Measurements from ENCODE around the gene STK10.

Gene STK10

GRCh38 chr5:172098046-172098445, 90.0 kb downstream of the STK10 start:
- DNase-seq (ENCODE audit: low read depth) = no peak
- H3K4me3 ChIP-seq (ENCODE audit: low read depth, low read length) = no peak overlapping the region

- no peak overlapping the region for H3K4me3 ChIP-seq (ENCODE audit: low read depth, low read length)
- DNase-seq (ENCODE audit: low read depth) = no peak
Observed at GRCh38 chr5:172097356-172097755, 90.7 kb downstream of the STK10 start.

DNA sequence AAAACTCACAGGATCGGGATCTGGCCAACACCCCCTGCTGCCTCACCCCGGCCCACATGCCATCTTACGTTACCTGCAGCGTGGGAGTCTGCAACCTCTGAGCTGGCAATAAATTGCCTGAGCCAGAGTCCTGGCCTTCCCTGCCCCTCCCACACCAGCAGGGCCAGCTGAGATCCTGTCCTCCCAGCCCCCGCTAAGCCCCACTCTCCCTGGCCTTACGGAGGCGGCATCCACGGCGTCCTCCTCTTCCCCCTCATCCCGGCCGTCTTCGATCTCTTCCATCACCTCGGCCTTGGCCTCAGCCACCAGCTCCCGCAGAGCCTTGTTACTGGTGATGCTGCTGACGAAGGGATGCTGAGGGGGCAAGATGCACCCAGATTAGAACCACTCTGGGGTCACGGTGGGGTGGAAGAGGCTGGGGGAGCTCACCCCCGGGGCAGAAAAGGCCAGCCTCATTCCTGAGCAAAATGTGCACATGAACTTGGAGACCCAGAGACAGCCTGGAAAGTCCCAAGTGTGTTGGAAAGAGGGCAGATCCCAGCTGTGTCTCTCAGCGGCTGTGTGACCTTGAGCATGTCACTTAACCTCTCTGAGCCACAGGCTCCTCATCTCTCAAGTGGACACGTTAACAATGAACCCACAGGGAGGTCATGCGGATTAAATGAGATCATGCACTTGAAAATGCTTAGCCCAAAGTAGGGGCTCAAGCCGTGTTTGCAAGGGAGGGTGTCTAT, 91.7 kb downstream of the STK10 start:
- DNase-seq (ENCODE audit: low read depth) = no peak
- no peak overlapping the region for H3K4me3 ChIP-seq (ENCODE audit: low read depth, low read length)

DNA sequence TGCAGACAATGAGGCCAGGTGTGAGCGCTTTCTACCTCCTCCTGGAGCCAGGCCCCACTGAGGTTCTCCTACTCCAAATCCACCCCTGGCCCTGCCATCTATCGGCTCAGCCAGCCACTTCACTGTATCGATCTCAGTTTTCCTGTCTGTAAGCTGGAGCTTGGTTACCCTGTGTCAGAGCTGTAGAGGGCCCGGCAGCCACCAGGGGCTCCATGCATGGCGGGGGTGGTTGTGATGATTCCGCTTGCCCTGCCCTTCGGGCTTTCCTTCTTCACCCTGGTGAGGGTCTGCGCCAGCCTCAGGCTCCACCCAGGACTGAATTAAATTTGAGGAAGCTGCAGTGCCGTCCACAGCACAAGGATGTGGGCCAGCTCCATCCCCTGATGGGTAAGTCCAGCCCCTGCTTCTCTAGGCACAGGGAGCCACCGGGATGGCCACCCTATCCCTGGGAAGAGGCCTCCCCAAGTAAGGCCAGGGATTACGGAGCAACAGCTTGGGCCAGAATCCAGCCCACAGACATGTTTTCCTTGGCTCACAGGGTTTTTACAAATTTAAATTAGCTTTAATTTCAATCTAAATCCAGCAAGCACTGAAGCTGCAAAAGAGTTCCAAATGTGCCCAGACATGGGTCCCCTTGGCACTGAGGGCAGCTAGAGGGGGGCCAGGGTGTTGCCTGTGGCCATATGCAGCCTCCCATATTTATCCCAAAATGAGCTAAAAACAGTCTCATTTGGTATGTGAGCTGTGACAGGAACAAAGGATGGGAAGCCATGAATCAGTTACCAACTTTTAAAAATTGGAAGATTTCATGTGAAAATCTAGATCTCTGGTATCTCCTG, 92.4 kb downstream of the STK10 start:
- no peak overlapping the region for H3K4me3 ChIP-seq (ENCODE audit: low read depth, low read length)
- DNase-seq (ENCODE audit: low read depth) = no peak

DNA sequence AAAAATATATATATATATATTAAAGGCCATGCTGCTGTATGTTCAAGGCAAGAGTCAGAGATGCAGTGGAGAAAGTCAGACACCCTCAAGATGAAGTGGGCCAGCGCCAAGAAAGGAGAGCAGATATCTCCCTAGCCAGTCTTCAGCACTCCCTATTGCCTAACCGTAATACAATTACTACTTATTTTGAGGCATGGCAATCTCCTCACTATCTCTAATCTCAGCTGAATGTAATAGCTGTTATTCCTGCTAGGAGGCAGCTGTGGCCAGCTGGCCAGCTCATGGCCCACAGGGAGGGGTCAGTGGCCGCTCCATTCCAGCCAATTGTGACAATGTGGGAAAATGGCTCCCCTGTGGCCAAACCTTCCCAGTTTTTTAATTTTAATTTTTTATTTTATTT, 94.1 kb downstream of the STK10 start:
- no peak for DNase-seq (ENCODE audit: low read depth)

DNA sequence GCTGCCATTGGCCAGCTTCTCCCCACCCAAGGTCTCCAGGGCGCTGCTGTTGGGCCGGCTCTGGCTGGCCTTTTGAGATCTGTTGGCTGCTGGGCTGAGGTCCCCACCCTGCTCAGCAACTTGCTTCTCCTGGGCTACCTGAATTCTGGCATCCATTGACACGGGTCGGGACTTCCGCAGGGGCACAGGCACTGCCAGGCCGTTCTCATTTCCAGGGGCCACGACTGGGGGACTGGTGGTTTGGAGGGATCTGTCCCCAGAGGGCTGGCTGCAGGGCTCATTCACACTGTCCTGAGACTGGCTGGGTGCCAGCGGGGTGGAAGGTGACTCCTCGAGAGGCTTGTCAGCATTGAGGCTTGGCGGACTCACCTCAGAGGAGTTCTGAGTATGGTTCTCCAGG, 94.5 kb downstream of the STK10 start:
- no peak for DNase-seq (ENCODE audit: low read depth)

More for the DNA sequence above, 94.1 kb downstream of the STK10 start:
- H3K4me3 ChIP-seq (ENCODE audit: low read depth, low read length) = no peak overlapping the region

DNA sequence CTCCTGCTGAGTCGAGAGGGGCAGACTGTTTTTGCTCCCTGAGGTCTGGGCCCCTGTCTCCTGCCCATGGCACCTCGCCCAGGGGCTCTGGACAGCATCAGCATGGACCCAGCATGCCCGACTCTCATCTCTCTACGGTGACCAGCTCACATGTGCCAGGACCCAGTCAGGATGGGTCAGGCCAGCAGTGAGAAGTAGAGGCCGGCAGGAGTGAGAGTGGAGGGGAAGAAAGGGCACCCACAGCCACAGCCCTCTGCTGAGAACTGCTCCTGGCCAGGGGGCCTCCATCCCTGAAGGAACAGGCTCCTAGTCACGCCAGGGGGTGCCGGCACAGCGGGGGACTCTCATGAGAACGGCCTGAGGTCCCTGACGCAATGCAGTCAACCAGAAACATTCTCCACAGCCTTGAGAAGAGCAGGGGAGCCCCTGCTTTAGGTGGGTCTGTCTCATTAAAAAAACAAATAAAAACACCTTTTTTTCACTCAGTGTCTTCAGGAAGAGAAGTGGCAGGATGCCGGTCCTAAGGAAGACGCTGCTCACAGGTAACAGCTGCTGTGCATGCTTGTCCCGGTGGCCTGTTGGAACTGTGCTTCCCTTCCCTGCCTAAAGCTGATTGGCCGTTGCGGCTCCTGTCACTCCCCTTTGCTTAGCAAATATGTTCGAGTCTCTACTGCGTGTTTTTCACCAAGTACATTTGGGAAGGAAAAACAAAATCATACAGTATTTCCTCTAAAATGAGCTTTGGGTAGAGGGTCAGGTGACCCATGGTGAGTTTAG, 95.9 kb downstream of the STK10 start:
- DNase-seq (ENCODE audit: low read depth) = no peak

More for the DNA sequence above, 94.5 kb downstream of the STK10 start:
- H3K4me3 ChIP-seq (ENCODE audit: low read depth, low read length) = no peak overlapping the region

DNA sequence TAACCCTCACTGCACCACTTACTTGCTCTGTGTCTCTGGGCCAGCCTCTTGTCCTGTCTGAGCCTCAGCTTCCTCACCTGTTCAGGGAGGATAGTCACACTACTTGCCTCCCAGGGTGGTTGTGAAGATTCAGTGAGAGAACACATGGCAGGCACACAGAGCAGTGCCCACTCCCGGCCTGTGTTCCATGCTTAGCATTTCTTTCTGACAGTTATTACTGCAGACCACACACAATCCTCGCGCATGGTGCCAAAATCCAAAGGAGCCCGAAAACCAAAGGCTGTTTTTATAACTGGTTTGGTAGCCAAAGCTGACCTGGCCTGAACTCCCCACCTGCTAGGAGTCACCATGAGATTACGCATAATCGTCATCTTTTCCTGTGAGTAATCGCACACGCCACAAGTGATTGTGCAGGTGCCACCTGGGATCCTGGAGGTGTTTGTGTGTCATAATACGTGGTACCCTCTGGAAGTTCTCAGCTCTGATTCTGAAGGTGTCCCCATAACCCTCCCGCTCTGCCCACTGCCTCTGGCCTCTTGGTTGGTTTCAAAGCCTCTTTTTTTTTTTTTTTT, 97.0 kb downstream of the STK10 start:
- no peak overlapping the region for H3K4me3 ChIP-seq (ENCODE audit: low read depth, low read length)
- no peak for DNase-seq (ENCODE audit: low read depth)

More for the DNA sequence above, 95.9 kb downstream of the STK10 start:
- H3K4me3 ChIP-seq (ENCODE audit: low read depth, low read length) = no peak overlapping the region

DNA sequence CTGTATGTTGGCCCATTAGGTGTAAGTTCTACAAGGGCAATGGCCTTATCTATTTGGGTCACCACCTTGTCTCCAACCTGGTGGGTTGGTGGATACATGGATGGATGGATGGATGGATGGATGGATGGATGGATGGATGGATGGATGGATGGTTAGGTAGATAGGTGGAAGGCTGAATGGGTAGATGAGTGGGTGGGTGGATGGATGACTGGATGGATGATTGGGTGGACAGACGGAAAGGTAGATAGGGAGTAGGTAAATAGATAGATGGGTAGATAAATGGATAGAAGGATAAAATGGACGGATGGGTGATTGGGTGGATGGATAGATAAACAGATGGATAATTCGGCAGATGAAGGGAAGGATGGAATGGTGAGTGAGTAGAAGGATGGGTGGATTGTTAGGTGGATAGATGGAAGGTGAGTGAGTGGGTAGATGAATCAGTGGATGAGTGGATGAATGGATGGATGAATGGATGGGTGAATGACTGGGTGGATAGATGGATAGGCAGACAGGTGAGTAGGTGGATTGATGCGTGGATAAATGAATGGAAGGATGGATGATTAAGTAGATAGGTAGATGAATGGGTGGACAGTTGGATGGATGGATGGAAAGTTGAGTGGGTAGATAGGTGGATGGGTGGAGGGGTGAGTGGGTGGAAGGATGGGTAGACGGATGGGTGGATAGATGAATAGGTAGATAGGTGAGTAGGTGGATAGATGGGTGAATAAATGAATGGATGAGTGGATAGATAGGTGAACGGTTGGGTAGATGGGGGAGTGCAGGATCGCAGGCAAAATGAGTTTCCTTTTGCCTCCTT, 98.5 kb downstream of the STK10 start:
- no peak overlapping the region for H3K4me3 ChIP-seq (ENCODE audit: low read depth, low read length)
- DNase-seq (ENCODE audit: low read depth) = no peak

DNA sequence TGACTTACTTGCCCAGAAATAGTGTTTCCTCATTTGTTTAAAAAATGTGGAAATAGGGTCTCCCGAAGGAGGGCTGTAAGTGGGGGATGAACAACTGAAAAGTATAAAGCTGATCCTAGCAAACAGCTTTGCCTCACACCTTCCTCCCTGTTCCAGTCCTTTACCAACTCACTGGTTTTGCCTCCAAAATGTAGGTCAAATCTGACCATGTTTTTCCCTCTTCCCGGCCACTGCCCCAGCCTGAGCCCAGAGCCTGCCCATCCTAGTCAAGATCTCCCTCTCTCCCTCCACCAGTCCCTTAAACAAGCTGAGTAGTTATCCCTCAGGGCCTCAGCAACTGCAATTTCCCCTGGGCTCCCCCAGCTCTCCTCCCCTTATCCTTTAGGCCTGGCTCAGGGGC, 99.2 kb downstream of the STK10 start:
- H3K4me3 ChIP-seq (ENCODE audit: low read depth, low read length) = no peak overlapping the region
- no peak for DNase-seq (ENCODE audit: low read depth)

GRCh38 chr5:172086194-172086975, 101.6 kb downstream of the STK10 start:
- no peak for DNase-seq (ENCODE audit: low read depth)
- no peak overlapping the region for H3K4me3 ChIP-seq (ENCODE audit: low read depth, low read length)

DNA sequence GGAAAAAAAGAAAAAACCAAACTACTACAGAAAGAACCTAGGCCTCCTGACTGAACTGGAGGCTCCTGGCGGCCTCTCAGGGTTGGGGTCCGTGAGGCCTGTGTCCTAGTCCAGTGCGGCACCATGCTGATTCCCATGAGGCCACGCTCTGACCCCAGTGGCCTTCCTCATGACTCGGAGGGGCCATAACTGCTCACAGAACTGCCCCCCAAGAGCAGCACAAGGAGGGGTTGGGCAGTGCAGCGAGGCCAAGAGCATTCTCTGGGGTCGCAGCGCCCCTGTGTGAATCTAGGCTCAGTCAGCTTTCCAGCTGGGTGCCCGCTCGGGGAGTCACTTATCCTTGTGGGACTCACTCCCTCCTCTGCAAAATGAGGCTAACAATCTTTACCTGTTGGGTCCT, 102.3 kb downstream of the STK10 start:
- no peak for DNase-seq (ENCODE audit: low read depth)
- H3K4me3 ChIP-seq (ENCODE audit: low read depth, low read length) = no peak overlapping the region

- no peak for DNase-seq (ENCODE audit: low read depth)
- no peak overlapping the region for H3K4me3 ChIP-seq (ENCODE audit: low read depth, low read length)
Observed at GRCh38 chr5:172082180-172082579, 105.8 kb downstream of the STK10 start.

- no peak for DNase-seq (ENCODE audit: low read depth)
- no peak overlapping the region for H3K4me3 ChIP-seq (ENCODE audit: low read depth, low read length)
Observed at GRCh38 chr5:172079876-172080275, 108.1 kb downstream of the STK10 start.

DNA sequence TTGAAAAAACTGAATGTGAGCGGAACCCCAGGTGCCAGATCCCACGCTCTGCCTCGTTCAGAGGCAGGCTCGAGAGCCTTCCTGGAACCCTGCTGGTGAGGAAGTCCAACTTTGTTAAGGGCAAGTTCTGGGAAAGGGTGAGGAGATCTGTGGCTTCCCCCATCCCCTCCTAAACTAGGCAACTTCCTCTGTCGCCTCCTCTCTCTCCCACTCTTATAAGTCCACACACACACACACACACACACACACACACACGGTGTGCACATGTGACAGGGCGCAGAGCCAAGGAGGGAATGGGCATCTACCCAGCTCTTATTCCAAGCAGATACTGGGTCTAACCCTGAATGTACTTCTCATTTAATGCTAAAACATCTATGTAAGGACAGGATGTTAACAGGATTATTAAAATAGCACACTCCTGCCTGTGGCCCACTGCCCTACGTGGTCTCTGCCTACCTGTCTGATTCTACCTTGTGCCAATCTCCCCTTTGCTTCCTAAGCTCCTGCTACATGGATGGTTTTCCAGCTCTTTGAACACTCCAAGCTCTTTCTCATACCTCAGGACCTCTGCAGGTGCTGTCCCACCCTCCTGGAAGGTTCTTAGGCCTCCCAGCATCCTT, 109.2 kb downstream of the STK10 start:
- no peak overlapping the region for H3K4me3 ChIP-seq (ENCODE audit: low read depth, low read length)
- no peak for DNase-seq (ENCODE audit: low read depth)

- DNase-seq (ENCODE audit: low read depth) = no peak
Observed at GRCh38 chr5:172077664-172078425, 110.2 kb downstream of the STK10 start.

DNA sequence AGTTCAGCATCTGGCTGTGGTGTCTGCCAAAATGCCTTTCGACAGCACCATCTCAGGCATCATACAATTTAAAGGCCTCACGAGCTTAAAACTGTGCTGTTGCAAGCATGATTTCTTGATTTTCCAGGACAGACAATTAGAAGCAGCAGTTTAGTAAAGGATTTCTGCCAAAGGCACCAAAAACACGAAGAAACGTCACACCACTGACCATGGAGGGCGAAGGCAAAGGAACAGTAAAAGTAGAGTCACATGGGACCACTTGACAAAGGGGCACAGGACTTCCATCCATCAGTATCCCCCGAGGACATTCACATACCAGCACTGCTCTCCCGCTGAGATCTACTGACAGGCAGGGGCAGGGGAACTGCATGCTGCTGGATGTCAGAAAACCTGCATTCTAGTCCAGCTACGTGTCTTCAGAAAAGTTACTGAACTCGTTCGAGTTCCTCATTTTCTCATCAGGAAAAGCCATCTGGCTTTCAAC, 111.2 kb downstream of the STK10 start:
- DNase-seq (ENCODE audit: low read depth) = peak; percentile 42
- no peak overlapping the region for H3K4me3 ChIP-seq (ENCODE audit: low read depth, low read length)

More at GRCh38 chr5:172077664-172078425, 110.2 kb downstream of the STK10 start:
- H3K4me3 ChIP-seq (ENCODE audit: low read depth, low read length) = no peak overlapping the region

Data from skeletal muscle cell (primary cell).